ENCODE measurements around the gene C12orf42.

GRCh38 chr12:103431387-103431786, 64.4 kb downstream of the C12orf42 start:
- no peak for TF ChIP-seq CTCF (IDR thresholded peaks at IDR 0.05)
- no peak for TF ChIP-seq POLR2A (IDR thresholded peaks at IDR 0.05)
- no peak for TF ChIP-seq EP300 (IDR thresholded peaks at IDR 0.05)
